Gastrocnemius medialis (tissue), 4 donors: ENCODE results near the gene CTNNBL1.

Experiments used
- CTCF ChIP-seq, 5 experiments: fragments of 450-650 bp in 3 of 5; fragments of 200-600 bp in 2 of 5; sonication (generic) in 2 of 5; IDR thresholded peaks in 4 of 5; conservative IDR thresholded peaks in 1 of 5; 1 replicate in 4 of 5; 2 replicates in 1 of 5; pipeline ENCODE4 v1.5.1; 2016 to 2019; ENCODE audit warnings: antibody characterized with exemption in 5 of 5, mild to moderate bottlenecking in 3 of 5, moderate library complexity in 3 of 5
- POLR2A ChIP-seq, 2 donors: fragments of 450-650 bp; IDR thresholded peaks; one replicate each; pipeline ENCODE4 v1.6.1; 2017; ENCODE audit warnings: antibody characterized with exemption in 2 of 2, mild to moderate bottlenecking in 2 of 2, moderate library complexity in 2 of 2

- TF ChIP-seq CTCF (IDR thresholded peaks at IDR 0.05 in 4 of 5, conservative IDR thresholded peaks at IDR 0.05 in 1 of 5), result no peak
- TF ChIP-seq POLR2A (IDR thresholded peaks at IDR 0.05), result no peak
These were observed 36.9 kb upstream of the CTNNBL1 start for GRCh38 chr20:37656945-37657344.
